Fibroblast of the conjunctiva (primary cell): ENCODE data around the gene NLGN1.

Experiments used
- DNase-seq: peaks from one replicate; pipeline ENCODE4 v3.0.0-alpha.2; 2010; ENCODE audit warnings: low read depth

Gene NLGN1

DNA sequence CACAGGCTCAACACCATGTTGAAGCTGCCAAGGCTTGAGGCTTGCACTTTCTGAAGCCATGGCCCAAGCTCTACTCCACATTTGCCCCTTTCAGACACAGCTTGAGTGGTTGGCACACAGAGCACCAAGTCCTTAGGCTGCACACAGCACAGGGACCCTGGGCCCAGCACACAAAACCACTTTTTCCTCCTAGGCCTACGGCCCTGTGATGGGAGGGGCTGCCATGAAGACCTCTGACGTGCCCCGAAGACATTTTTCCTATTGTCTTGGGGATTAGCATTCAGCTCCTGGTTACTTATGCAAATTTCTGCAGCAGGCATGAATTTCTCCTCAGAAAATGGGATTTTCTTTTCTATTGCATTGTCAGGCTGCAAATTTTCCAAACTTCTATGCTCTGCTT, 445.5 kb downstream of the NLGN1 start:
- no peak for DNase-seq

- no peak for DNase-seq
Observed at GRCh38 chr3:173846584-173846983, 449.0 kb downstream of the NLGN1 start.

- no peak for DNase-seq
Observed at GRCh38 chr3:173849489-173849888, 451.9 kb downstream of the NLGN1 start.

DNA sequence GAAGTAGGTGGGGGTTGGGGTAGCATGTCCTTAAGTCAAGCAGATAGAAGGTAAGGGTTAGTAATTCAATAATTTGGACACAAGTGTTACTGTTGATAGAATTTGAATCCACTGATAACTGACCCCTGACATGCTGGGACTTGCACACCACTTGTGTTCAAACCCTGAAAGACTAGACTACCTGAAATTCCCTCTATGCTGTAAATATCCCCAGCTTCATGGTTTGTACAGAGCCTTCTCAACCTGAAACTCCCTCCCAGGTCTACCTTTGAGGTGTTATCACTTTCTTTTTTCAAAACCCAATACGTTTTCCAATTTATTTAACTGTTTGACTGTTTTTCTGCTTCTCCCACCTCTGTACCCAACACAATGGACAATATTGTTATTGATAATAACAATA, 459.6 kb downstream of the NLGN1 start:
- no peak for DNase-seq

DNA sequence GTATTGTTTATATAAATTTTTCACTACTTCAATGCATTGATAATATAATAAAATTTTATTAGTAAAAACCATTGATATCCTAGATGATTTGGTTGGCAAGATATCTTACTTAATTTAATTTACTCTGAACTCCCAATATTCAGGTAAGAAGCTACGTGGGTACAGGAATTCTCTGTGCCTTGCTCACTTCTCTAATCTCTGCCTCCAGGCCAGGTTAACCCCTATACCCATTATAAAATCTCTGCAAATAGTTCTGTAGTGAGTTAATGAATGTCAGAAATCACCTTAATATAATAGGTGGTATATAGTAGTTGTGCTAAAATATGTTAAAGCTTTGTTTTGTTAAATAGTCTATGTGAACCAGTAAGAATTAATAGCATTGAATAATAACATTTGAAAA, 465.2 kb downstream of the NLGN1 start:
- no peak for DNase-seq

GRCh38 chr3:173863551-173863950, 466.0 kb downstream of the NLGN1 start:
- no peak for DNase-seq

DNA sequence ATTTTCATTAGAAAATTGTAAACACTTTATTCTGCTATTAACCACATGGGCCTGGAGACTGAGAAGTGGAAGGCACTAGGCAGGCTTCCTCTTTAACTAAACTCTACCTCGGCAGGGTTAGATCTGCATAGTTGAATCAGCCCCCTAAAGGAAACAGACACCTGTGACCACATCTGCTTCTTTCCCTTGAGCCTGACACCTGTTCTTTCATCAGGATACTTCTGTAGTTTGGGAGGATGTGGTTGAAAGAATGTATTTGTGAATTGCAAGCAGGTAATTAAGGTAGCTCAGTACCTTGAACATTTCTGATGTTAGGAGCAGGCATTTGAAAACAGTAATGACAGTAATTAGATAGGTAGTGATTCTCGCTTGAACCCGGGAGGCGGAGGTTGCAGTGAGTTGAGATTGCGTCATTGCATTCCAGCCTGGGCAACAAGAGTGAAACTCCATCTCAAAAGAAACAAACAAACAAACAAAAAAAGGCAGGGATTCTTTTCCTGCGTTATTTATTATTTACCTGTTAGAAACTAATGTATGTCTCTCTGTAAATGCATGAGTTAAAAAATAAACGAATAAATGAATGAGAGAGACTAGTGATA, 468.5 kb downstream of the NLGN1 start:
- no peak for DNase-seq

GRCh38 chr3:173869766-173870165, 472.2 kb downstream of the NLGN1 start:
- DNase-seq: no peak

- no peak for DNase-seq
Observed at GRCh38 chr3:173870976-173871375, 473.4 kb downstream of the NLGN1 start.

GRCh38 chr3:173875790-173876189, 478.2 kb downstream of the NLGN1 start:
- no peak for DNase-seq

GRCh38 chr3:173876476-173876875, 478.9 kb downstream of the NLGN1 start:
- DNase-seq: no peak

DNA sequence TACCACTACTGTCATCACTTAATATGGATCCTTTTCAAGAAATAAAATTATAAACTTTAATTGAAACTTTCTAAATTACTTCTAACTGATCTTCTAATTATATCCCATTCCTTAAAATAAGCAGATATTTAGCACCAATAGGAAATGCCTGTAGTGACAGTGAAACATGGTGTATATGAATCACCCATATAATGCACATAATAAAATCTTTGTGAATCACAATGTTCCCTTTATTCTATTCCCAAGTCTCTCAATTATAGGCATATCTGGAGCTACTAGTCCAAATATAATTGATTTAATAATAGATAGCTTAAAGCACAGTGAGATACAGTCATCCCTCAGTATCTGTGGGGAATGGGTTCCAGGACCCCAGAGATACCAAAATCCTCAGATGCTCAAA, 490.3 kb downstream of the NLGN1 start:
- DNase-seq: no peak

GRCh38 chr3:173889596-173889995, 492.1 kb downstream of the NLGN1 start:
- no peak for DNase-seq

DNA sequence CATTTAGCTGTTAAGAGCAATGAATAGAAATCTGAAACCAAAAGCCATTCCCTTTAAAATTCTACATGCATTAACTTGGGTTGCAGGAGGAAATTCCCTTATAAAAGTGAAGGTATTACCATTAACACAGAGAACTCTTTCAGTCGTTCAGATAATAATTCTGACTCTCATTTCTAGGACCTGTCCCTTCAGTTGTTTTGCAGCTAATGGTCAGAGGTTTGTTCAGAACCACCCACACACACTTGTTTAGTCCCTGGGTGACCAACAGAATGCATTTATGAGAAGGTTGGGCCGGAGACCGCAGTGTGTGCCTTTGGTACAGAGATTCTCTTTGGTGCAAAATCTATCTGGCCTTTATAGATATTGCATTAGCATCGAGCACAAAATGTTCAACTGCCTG, 492.5 kb downstream of the NLGN1 start:
- no peak for DNase-seq

DNA sequence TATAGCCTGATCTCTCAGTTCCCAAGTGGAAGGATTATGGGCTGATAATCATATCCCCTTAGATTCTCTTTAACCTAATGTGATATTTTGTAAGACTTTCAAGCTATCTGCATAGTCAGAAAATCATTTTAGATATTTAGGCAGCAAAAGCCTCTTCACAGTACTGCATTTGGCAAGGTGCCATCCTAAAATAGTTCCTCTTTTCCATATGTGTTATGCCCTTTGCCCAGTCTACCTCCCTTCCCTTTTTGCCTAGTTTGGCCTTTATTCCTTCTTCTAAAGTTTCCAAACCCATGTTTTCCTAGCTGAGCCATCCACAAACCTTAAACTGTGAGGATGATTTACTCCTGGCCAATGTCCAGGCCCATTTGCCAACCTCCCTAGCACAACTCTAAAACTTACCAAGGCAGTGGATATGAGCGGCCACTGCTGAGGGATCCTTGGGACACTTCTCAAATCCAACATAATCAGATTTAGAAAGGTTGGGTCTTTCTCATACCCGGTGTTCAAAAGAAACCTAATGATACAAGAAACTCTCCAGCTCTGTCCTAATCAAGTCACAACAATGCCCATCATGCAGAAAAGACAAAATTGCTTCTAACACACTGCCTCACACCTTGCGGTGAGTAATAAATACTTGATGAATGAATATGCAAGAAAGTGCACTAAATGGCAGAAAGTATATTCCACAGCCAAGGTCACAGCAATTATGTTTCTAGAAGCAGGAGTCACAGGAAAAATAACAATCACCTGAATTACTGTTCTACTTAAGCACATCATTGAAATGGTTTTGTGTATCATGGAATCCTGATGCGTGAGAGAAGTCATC, 493.9 kb downstream of the NLGN1 start:
- no peak for DNase-seq

DNA sequence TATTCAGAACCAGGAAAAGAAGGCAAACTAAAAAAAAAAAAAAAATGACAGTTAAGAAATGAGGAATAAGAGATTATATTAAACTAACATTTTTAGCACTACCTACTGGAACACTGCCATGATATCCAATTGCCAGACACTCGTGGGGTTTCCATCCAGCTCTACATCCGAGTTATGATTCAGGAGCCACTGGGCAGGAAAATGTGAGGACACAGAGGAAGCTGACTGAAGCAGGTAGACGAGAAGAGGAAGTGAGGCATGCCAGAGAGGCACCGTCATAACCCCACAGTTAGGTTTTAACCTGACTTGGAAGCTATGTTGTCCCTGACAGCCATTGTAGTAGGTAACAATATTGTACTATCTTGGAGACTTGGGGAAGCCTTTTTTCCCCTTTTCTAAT, 495.0 kb downstream of the NLGN1 start:
- no peak for DNase-seq

DNA sequence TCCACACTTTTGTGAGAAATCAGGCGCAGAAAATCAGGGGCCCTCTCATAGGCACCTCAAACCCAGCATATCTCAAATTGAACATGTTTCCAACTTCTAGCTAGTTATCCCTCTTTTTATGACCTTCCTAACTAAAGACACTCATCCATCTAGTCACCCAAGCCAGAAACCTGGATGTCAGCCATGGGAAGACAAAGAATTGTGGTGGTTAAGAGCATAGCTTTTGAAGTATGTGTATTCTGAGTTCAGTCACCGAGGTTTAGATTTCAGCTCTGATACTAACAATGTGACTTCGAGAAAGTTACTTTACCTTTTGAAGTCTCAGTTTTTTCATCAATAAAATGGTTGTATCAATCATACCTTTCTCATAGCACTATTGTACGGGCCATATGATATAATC, 495.5 kb downstream of the NLGN1 start:
- DNase-seq: no peak

- no peak for DNase-seq
Observed at GRCh38 chr3:173893835-173894234, 496.3 kb downstream of the NLGN1 start.

GRCh38 chr3:173897631-173898030, 500.1 kb downstream of the NLGN1 start:
- DNase-seq: no peak

GRCh38 chr3:173901649-173902048, 504.1 kb downstream of the NLGN1 start:
- DNase-seq: no peak

GRCh38 chr3:173902401-173902800, 504.9 kb downstream of the NLGN1 start:
- DNase-seq: no peak

DNA sequence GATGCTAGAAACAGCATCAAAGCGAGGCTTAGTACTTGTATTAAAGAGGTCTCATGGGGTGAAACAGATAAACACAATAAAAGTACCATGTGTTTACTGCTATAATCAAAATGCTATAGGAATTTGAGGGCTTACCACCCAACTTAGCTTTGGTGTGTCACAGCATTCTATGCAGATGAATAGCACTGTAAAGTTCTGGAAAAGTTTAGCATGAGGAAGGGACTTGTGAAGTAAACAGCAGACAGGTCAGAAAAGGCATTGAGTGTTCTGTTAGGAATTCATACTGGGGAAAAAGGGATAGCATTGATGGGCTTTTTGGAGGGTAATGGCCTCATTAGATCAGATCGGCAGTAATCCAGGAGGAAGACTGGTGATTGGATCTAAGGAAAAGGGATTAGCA, 505.3 kb downstream of the NLGN1 start:
- no peak for DNase-seq

DNA sequence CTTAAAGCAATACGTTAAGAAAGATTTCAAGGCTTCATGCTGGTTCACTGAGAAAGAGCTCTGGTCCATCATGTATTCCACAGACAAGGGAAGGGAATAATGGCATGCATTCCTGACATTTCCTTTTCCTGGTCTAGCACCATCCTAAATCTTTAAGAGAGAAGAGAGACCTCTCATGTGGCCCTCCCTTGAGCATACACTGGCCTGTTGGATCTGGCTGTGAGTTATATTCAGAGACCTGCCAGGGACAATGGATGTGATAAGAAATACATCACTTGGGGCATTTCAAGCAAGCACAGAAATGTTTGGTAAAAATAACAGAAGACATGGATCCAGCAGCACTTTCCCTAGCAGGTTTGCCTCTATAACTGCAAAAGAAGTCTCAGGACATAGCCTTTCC, 507.8 kb downstream of the NLGN1 start:
- DNase-seq: no peak

- DNase-seq: no peak
Observed at GRCh38 chr3:173911446-173911845, 513.9 kb downstream of the NLGN1 start.
